ENCODE data around the gene UQCC3. TPM values are rescaled to one million over a fixed set of nuclear protein-coding genes. Genes with fewer than 3 reads are reported as not detected.

UQCC3 gene
- total and polyA plus RNA-seq, 10 of the 15 experiments (the other 5 are each of a cell fraction or from before 2014, with no cell fraction given), result 1.3 to 20.5 (median 8.2) TPM

DNA sequence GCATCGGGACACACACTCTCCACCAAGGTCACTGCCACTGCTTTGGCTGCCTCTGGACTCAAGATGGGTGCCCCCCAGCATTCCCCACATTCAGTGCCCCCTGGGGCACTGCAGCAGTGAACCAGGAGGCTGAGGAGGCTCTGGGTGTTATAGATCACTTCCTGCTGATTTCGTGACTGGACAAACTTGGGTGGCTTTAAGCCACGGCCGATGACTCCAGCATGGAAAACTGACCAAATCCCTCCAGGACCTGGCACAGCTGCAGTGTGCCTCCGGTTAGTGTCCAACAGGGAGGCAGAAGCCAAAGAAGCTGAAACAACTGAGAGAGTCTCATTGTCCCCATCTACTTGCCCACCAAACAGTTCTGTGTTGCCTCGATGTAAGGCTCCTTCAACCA lies 23.9 kb upstream of the UQCC3 start:
- Histone ChIP-seq H4K20me1 (ENCODE audit: control insufficient read depth, insufficient read depth) (no peaks in the 10 kb centered on the region; the same call in 1 of the 2 replicates), H3K9me3 (replicated peaks; ENCODE audit: control insufficient read depth, insufficient read depth, low read length) (no peaks in the 10 kb centered on the region), H3K27me3 (replicated peaks in 1 of 2; ENCODE audit: control insufficient read depth in 2 of 2, insufficient read depth in 2 of 2, low read length in 1 of 2) (no peaks in the 10 kb centered on the region), H3K4me2 (ENCODE audit: control insufficient read depth, insufficient read depth) (no peak overlapping the region), H2AFZ (ENCODE audit: control insufficient read depth, low read depth, low read length) (no peak overlapping the region), H3K4me3 (no peak overlapping the region), H3K27ac (ENCODE audit: control insufficient read depth, insufficient read depth) (no peak overlapping the region), H3K36me3 (ENCODE audit: control insufficient read depth in 2 of 2, insufficient read depth in 2 of 2, low read length in 1 of 2) (peaks cover 10 to 13% of the 10 kb centered on the region in 2 experiments; a peak in 3 of 4 replicates), H3K9ac (ENCODE audit: control insufficient read depth, insufficient read depth, low read length) (no peak overlapping the region), H3K79me2 (ENCODE audit: control insufficient read depth, insufficient read depth, low read length) (peaks cover 51% of the 10 kb centered on the region), H3K4me1 (ENCODE audit: control insufficient read depth, insufficient read depth, low read length) (peaks cover 4% of the 10 kb centered on the region; the same call in 1 of the 2 replicates)
- 81% methylated on average over 6 of the region's 6 CpGs for WGBS (ENCODE audit: insufficient coverage, insufficient replicate concordance, low lambda C conversion rate, missing lambda C conversion rate)
- TF ChIP-seq FOXM1 (IDR thresholded peaks at IDR 0.05; ENCODE audit: low read depth, low read length) (no peak), BACH1 (IDR thresholded peaks at IDR 0.05; ENCODE audit: borderline replicate concordance) (no peak), PAX8 (IDR thresholded peaks at IDR 0.05) (no peak), BCLAF1 (IDR thresholded peaks at IDR 0.05) (no peak), KLF5 (IDR thresholded peaks at IDR 0.05; ENCODE audit: partially characterized antibody) (no peak), IKZF1 (conservative IDR thresholded peaks at IDR 0.05) (no peak), KAT2A (conservative IDR thresholded peaks at IDR 0.05; ENCODE audit: control insufficient read depth, low read depth, low read length) (no peak), GATAD2B (conservative IDR thresholded peaks at IDR 0.05; ENCODE audit: low read depth) (no peak), NFYB (IDR thresholded peaks at IDR 0.05; ENCODE audit: insufficient read depth, low read depth, low read length) (no peak), SIN3A (IDR thresholded peaks at IDR 0.05; ENCODE audit: low read depth, low read length) (no peak), HSF1 (IDR thresholded peaks at IDR 0.05; ENCODE audit: low read depth, low read length) (no peak)
- TF ChIP-seq, protein P1, sequence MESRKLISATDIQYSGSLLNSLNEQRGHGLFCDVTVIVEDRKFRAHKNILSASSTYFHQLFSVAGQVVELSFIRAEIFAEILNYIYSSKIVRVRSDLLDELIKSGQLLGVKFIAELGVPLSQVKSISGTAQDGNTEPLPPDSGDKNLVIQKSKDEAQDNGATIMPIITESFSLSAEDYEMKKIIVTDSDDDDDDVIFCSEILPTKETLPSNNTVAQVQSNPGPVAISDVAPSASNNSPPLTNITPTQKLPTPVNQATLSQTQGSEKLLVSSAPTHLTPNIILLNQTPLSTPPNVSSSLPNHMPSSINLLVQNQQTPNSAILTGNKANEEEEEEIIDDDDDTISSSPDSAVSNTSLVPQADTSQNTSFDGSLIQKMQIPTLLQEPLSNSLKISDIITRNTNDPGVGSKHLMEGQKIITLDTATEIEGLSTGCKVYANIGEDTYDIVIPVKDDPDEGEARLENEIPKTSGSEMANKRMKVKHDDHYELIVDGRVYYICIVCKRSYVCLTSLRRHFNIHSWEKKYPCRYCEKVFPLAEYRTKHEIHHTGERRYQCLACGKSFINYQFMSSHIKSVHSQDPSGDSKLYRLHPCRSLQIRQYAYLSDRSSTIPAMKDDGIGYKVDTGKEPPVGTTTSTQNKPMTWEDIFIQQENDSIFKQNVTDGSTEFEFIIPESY (IDR thresholded peaks at IDR 0.05), result no peak
- TF ChIP-seq, protein P2, sequence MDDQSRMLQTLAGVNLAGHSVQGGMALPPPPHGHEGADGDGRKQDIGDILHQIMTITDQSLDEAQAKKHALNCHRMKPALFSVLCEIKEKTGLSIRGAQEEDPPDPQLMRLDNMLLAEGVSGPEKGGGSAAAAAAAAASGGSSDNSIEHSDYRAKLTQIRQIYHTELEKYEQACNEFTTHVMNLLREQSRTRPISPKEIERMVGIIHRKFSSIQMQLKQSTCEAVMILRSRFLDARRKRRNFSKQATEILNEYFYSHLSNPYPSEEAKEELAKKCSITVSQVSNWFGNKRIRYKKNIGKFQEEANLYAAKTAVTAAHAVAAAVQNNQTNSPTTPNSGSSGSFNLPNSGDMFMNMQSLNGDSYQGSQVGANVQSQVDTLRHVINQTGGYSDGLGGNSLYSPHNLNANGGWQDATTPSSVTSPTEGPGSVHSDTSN (IDR thresholded peaks at IDR 0.05; ENCODE audit: insufficient replicate concordance, low read depth, low read length), result no peak
- ChIA-PET SMC1A (ENCODE audit: uncharacterized antibody, unreplicated experiment) (no interaction called here), CTCF (interaction anchor here (0.5 kb wide), 1 partner anchor 90 kb away, joined by 3 read pairs; no protein-coding TSS in a partner anchor), RAD21 (ENCODE audit: unreplicated experiment) (interaction anchor here (1.0 kb wide), 1 partner anchor 74 kb away, joined by 4 read pairs; the partner anchor contains the start of gene EEF1G), POLR2A (interaction anchor here (1.5 to 14.6 kb wide), 2 partner anchors 22 to 26 kb away, joined by 6 to 295 read pairs; partner anchors contain the start of genes B3GAT3, C11orf98, CSKMT and LBHD1)
- ATAC-seq, result no peak
- intact Hi-C loops (cut with micrococcal nuclease; ENCODE audit: unreplicated experiment), result loop anchor here (2.0 kb wide), 1 partner anchor 25 kb away; no protein-coding TSS in a partner anchor
- no TSS peak for BruUV-seq (replicated peaks)
- DNase-seq (ENCODE audit: low read depth, low spot score), result no peak
- in situ Hi-C loops (cut with MboI), result no loop called here
- FAIRE-seq, result no peak
